ENCODE results near the gene CAMK1D. TPM values are rescaled to one million over a fixed set of nuclear protein-coding genes. Genes with fewer than 3 reads are reported as not detected.

The CAMK1D gene
- total RNA-seq, 1 experiment from 2014 or later, result 3.8 TPM

DNA sequence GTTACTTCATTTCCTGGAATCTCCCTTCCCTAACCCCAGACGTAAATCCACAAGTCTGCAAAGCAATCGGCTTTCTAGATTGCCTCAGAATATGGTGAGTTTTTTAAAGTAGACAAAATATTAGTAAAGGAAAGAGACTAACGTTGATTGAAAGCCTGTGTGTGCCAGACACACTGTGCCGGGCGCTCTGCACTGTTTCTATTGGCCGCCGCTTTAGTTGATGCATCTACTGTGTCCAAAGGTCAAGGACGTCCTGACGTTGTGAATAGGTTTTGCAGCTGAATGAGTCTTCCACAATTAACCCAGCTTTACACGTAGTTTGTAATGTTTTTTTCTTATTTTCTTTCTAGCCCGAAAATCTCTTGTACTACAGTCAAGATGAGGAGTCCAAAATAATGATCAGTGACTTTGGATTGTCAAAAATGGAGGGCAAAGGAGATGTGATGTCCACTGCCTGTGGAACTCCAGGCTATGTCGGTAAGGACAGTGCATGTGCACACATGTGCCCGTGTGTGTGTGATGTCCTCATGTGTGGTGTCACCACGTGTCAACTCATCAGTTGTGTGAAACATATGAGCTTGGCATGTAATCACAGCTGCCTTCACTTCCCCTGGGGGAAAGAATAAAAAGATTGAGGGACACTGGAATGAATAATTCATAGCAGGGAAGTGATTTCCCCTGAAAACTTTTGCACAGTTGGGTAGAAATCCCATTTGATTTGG is 420.1 kb downstream of the CAMK1D start:
- H3K4me3 ChIP-seq, result no peak overlapping the region
- H3K9me3 ChIP-seq (replicated peaks), result no peaks in the 10 kb centered on the region
- H3K4me1 ChIP-seq (replicated peaks), result peaks cover 12% of the 10 kb centered on the region
- no peak for DNase-seq (ENCODE audit: low read depth in 1 of 2, low spot score in 2 of 2)
- H3K27ac ChIP-seq, result no peak overlapping the region
- no peaks in the 10 kb centered on the region for H3K36me3 ChIP-seq
- no peaks in the 10 kb centered on the region for H3K27me3 ChIP-seq (replicated peaks)

DNA sequence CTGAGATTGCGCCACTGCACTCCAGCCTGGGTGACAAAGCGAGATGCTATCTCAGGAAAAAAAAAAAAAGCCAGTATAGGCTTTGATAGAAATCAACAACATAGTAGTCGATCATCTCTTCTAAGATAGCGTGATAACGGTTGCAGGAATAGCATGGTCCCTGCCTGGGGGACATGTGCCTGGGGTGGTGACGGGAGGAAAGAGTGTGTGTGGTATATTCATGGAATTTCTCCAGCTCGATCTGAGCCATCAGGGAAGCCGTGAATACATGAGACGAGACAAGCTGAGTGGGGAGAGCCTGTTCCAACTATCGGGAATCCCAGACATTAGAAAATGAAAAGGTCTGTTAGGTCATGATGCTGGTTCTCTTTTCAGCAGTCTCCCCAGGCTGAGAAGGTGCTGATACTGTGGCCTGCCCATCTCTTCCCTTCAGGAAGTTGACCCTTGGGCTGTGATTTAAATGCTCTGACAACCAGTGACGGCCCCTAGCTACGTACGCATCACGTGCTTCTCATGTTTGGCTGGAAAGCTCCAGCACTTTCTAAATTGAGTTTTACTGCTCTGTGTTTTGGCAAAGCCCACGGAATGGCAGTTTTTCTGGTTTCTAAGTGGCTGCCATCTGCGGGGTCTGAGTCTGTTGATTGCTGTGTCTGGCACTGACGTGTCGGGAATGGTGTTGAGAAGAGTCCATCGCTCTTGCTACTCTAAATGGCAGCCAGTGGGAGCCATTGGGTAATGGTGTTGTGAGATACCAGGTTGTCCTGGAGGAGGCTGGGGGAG is 422.8 kb downstream of the CAMK1D start:
- H3K27ac ChIP-seq, result no peak overlapping the region
- no peaks in the 10 kb centered on the region for H3K36me3 ChIP-seq
- no peak for DNase-seq (ENCODE audit: low read depth in 1 of 2, low spot score in 2 of 2)
- H3K27me3 ChIP-seq (replicated peaks), result no peaks in the 10 kb centered on the region
- peaks cover 12% of the 10 kb centered on the region for H3K4me1 ChIP-seq (replicated peaks)
- H3K4me3 ChIP-seq, result no peak overlapping the region
- no peaks in the 10 kb centered on the region for H3K9me3 ChIP-seq (replicated peaks)

GRCh38 chr10:12772797-12773587 is 423.6 kb downstream of the CAMK1D start:
- no peaks in the 10 kb centered on the region for H3K27me3 ChIP-seq (replicated peaks)
- peaks cover 9% of the 10 kb centered on the region for H3K4me1 ChIP-seq (replicated peaks)
- DNase-seq (ENCODE audit: low read depth in 1 of 2, low spot score in 2 of 2), result no peak
- H3K36me3 ChIP-seq, result no peaks in the 10 kb centered on the region
- H3K27ac ChIP-seq, result no peak overlapping the region
- no peaks in the 10 kb centered on the region for H3K9me3 ChIP-seq (replicated peaks)
- no peak overlapping the region for H3K4me3 ChIP-seq

DNA sequence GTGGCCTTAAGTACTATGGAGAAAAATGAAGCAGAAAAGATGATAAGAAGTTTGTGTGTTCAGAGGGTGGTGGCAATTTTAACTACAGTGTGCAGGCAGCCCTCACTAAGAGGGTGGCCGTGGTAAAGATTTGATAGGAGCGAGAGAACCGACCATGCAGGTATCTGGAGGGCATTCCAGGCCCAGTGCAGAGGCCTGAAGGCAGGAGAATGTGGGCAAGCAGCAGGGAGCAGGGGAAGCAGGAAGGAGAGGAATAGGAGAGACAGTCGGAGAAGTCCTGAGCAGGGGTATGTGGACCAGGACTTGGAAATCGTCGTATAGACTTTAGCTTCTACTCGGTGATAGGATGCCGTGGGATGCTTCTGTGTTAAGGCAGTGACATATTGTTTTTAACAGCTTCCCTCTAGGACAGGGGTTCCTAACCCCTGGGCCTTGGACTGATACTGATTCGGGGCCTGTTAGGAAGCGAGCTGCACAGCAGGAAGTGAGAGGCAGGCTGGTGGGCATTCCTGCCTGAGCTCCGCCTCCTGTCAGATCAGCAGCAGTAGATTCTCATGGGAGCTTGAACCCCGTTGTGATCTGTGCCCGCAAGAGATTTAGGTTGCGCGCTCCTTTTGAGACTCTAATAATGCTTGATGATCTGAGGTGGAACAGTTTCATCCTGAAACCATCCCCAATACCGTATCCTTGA is 425.0 kb downstream of the CAMK1D start:
- DNase-seq (ENCODE audit: low read depth in 1 of 2, low spot score in 2 of 2), result no peak
- Histone ChIP-seq H3K4me3 (no peak overlapping the region), H3K4me1 (replicated peaks) (no peaks in the 10 kb centered on the region), H3K9me3 (replicated peaks) (no peaks in the 10 kb centered on the region), H3K36me3 (no peaks in the 10 kb centered on the region), H3K27me3 (replicated peaks) (no peaks in the 10 kb centered on the region), H3K27ac (no peak overlapping the region)

GRCh38 chr10:12777840-12778585 is 428.7 kb downstream of the CAMK1D start:
- H3K4me1 ChIP-seq (replicated peaks), result no peaks in the 10 kb centered on the region
- no peak for DNase-seq (ENCODE audit: low read depth in 1 of 2, low spot score in 2 of 2)
- H3K36me3 ChIP-seq, result no peaks in the 10 kb centered on the region
- H3K27me3 ChIP-seq (replicated peaks), result no peaks in the 10 kb centered on the region
- H3K9me3 ChIP-seq (replicated peaks), result no peaks in the 10 kb centered on the region
- no peak overlapping the region for H3K27ac ChIP-seq
- H3K4me3 ChIP-seq, result no peak overlapping the region

GRCh38 chr10:12780634-12781601 is 431.6 kb downstream of the CAMK1D start:
- Histone ChIP-seq H3K36me3 (no peaks in the 10 kb centered on the region), H3K4me1 (replicated peaks) (no peaks in the 10 kb centered on the region), H3K4me3 (no peak overlapping the region), H3K9me3 (replicated peaks) (no peaks in the 10 kb centered on the region), H3K27ac (no peak overlapping the region), H3K27me3 (replicated peaks) (no peaks in the 10 kb centered on the region)
- DNase-seq (ENCODE audit: low read depth in 1 of 2, low spot score in 2 of 2), result no peak

- no peak overlapping the region for H3K27ac ChIP-seq
- H3K4me3 ChIP-seq, result no peak overlapping the region
- H3K4me1 ChIP-seq (replicated peaks), result no peaks in the 10 kb centered on the region
- no peaks in the 10 kb centered on the region for H3K9me3 ChIP-seq (replicated peaks)
- no peaks in the 10 kb centered on the region for H3K36me3 ChIP-seq
- no peak for DNase-seq (ENCODE audit: low read depth in 1 of 2, low spot score in 2 of 2)
- H3K27me3 ChIP-seq (replicated peaks), result no peaks in the 10 kb centered on the region
Measured at GRCh38 chr10:12781976-12782375, 432.6 kb downstream of the CAMK1D start.

- DNase-seq (ENCODE audit: low read depth in 1 of 2, low spot score in 2 of 2), result peak; percentile 45 to 65
- Histone ChIP-seq H3K9me3 (replicated peaks) (no peaks in the 10 kb centered on the region), H3K36me3 (no peaks in the 10 kb centered on the region), H3K4me3 (no peak overlapping the region), H3K27me3 (replicated peaks) (no peaks in the 10 kb centered on the region), H3K4me1 (replicated peaks) (no peaks in the 10 kb centered on the region), H3K27ac (no peak overlapping the region)
Measured at GRCh38 chr10:12782537-12782936, 433.2 kb downstream of the CAMK1D start.

DNA sequence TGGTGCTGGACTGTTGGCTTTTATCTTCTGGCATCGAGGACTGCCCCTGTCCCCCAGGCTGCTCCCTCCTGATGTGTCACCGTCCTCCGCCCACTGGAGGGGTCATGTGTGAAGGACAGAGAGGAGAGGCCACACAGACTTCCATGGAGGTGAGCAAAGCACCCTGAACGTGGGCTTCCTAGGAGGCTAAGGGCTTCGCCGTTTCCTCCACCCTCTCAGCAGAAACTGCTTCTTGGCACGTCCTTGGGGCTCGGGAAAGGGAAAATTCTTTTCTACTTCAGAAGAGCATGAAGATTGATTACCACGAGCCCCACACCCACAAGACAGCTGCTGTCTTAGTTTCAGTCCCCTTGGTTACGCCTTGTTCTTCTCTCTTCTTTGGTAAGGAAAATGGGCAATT is 433.9 kb downstream of the CAMK1D start:
- no peak for DNase-seq (ENCODE audit: low read depth in 1 of 2, low spot score in 2 of 2)
- no peaks in the 10 kb centered on the region for H3K27me3 ChIP-seq (replicated peaks)
- H3K4me3 ChIP-seq, result no peak overlapping the region
- H3K9me3 ChIP-seq (replicated peaks), result no peaks in the 10 kb centered on the region
- no peak overlapping the region for H3K27ac ChIP-seq
- no peaks in the 10 kb centered on the region for H3K4me1 ChIP-seq (replicated peaks)
- no peaks in the 10 kb centered on the region for H3K36me3 ChIP-seq

GRCh38 chr10:12784646-12785045 is 435.3 kb downstream of the CAMK1D start:
- no peaks in the 10 kb centered on the region for H3K27me3 ChIP-seq (replicated peaks)
- DNase-seq (ENCODE audit: low read depth in 1 of 2, low spot score in 2 of 2), result no peak

DNA sequence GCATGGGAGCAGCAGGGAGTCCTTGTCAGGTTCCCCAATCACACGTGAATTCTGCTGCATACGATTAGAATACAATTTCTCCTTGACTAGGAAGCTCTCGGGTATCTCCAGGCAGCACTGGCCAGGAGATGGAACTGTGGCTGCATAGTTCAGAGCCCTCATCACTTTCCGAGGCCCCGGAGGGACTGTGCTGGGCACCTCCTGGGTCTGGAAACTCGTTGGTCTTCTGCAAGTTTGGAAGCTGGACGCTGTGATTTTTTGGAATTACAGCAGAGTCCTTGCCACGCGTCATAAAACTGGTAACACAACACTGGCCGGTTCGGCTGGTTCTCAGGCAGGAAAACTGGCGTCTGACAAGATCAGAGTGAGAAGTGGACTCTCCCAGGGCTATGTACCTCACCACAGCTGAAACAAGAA is 436.1 kb downstream of the CAMK1D start:
- H3K27ac ChIP-seq, result no peak overlapping the region
- no peaks in the 10 kb centered on the region for H3K9me3 ChIP-seq (replicated peaks)
- H3K27me3 ChIP-seq (replicated peaks), result no peaks in the 10 kb centered on the region
- no peaks in the 10 kb centered on the region for H3K4me1 ChIP-seq (replicated peaks)
- H3K4me3 ChIP-seq, result no peak overlapping the region
- no peak for DNase-seq (ENCODE audit: low read depth in 1 of 2, low spot score in 2 of 2)
- no peaks in the 10 kb centered on the region for H3K36me3 ChIP-seq

More at GRCh38 chr10:12784646-12785045, 435.3 kb downstream of the CAMK1D start:
- Histone ChIP-seq H3K4me3 (no peak overlapping the region), H3K27ac (no peak overlapping the region), H3K4me1 (replicated peaks) (no peaks in the 10 kb centered on the region), H3K36me3 (no peaks in the 10 kb centered on the region), H3K9me3 (replicated peaks) (no peaks in the 10 kb centered on the region)

DNA sequence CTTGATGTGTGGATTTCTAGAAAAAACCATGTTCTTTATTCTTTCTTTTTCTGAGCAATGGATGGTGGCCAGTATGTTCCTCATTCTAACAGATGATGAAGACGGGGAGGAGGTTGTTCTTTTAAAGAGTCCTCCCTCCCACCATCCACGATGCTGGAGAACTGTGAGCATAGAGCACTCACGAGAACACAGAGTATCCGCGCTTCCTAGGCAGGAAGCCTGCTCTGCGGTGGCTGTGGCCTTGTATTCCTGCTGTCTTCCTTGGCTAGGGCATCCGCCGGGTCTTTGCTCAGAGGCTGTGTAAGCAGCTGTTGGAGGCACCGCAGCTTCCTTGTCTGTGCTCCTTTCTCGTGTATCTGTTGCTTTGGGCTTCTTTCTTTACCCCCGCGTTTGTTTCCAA is 437.9 kb downstream of the CAMK1D start:
- no peaks in the 10 kb centered on the region for H3K27me3 ChIP-seq (replicated peaks)
- H3K9me3 ChIP-seq (replicated peaks), result peaks cover 8% of the 10 kb centered on the region; the same call in 1 of the 2 replicates
- H3K27ac ChIP-seq, result no peak overlapping the region
- H3K4me1 ChIP-seq (replicated peaks), result no peaks in the 10 kb centered on the region
- no peak for DNase-seq (ENCODE audit: low read depth in 1 of 2, low spot score in 2 of 2)
- H3K4me3 ChIP-seq, result no peak overlapping the region
- H3K36me3 ChIP-seq, result no peaks in the 10 kb centered on the region

Data from SJSA1 (cell line).